Activated CD4-positive, alpha-beta T cell treated with anti-CD3 and anti-CD28 coated beads, Interleukin-10, Interleukin-2, amounts not matched to agents 100 ng/mL and 50 ng/mL, durations not matched to agents 16 hours and 8 hours (primary cell): ENCODE results near the gene RAC3.

Experiments used
- DNase-seq: peaks from one replicate; pipeline ENCODE4 v3.0.0-alpha.2; 2020

The RAC3 gene

DNA sequence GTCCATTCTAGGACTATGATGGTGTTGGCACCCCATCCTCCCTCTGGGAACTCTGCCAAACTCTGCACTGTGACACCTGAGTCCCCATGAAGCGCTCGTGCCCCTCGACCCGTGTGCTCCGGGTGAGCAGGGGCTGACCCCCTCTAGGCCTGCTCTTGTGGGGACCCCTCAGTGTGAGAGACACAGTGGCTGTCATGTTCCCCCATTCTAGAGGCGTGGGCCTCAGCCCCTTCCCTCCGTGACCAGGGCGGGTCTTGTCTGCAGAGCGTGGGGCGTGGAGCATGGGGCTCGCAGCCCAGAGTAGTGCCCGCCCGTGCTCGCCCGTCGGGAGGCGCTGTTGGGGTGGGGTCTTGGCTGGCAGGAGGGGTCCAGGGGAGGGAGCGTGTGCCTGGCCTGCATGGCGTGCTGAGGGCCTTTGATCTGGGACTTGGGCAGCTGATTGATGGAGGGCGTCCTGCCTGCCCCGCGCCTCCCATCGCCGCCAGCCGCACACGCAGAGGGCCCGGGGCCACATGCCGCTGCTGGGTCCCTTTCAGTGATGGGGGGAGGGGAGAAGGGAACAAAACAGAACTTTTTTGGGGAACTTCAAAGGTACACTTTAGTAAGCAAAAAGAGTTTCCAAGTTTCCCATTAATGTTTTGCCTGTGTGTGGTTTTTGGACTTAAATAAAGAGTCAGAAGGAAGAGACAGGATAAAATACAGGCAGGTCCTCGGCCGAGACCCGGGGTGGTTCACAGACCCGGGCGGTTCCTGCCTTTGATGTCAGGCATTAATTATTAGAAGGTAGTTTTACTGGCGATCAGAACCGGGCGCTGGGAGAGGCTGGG, 31.3 kb upstream of the RAC3 start:
- DNase-seq: no peak

DNA sequence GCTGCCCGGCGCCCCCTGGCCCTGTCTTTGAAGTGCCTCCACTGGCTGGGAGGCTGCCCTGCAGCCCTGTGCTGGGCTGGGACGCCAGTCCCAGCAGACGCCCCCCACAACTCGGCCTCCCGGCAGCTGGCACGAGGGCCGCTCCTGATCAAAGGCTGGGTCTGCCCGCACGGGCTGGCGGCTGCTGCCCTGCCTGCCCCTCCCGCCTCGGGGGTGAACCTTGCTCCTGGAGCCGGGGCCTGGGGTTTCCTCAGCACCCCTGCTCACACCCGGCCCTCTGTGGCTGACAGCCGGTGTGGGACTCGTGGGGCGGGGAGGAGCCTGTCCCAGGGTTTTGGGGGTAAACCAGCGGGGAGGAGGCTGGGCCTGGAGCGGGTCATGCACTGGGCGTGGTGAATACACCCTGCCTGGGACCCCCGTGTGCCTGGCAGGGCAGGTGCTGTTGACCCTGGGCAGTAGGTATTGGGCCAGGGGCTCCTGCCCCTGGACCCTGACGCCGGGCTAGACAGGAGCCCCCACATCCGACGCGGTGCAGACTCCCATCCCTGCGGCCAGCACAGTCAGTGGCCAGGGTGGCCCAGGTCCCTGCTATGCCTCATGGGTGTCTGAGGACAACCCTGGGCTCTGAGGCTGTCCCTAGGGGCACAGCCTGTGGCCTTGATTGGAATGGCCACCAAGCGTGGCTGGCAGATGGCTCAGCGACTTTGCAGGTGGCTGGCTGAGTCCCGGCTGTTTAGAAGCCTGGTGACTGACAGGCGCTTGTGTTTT, 30.5 kb upstream of the RAC3 start:
- no peak for DNase-seq

DNA sequence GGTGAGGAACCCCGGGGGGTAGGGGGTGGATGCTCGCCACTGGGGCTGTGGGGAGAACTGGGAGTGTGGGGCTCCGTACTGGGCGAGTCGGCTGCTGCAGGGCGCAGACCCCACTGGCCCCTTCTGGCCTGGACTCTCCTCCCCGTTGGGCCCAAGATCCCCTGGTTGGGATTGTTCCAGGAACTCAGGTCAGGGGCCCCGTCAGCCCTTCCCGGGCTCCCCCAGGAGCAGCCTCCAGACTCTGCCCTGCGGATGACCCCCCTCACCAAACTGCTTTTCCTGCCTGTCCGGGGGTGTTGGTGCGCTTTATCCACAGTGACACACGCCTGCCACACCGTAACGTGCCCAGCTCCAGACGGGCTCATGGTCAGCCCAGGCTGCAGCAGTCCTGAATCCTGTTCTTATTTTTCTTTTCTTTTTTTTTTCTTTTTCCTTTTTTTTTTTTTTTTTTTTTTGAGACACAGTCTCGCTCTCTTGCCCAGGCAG, 29.9 kb upstream of the RAC3 start:
- DNase-seq: no peak

DNA sequence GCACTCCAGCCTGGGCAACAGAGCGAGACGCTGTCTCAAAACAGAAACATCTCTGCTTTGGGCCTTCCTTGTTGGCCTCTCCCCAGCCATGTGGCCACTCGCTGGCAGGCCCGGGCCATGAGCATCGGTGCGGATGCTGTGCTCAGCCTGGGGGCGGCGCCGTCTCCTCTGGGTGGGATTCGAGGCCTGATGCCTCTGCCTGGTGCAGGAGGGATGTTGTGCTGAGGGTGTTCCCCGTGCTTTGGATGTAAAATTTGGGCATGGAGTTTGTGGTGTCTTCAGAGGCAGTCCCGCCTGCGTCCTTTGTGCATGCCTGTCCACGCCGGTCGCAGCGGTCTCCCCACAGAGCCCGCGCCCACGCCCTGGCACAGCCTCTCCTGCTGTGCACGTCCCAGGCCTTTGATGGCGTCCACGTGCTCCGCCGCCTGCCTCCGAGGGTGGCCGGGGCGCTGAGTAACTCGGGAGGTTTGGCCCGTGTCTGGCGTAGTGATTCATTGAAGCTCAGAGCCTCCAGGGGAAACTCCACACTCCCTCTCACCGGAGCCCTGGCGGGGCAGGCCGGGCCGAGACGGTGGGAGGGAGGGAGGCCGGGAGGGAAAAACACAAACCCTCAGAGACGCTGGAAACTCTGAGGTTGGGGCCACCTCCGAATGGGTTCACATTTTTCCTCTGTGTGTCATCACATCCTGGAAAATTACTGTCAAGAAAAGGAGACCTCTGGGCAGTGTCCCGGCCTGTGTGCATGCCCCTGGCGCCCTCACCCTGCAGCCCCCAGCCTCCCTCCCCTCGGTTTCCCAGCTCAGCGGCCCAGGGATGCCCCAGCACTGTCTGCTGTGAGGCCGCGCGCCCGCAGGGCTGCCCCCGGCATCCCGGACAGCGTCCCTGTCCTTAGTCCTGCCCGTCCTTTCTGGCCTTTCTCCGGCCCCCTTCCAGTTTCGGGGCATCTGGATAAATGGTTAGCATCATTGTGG, 27.8 kb upstream of the RAC3 start:
- DNase-seq: peak; percentile 30

DNA sequence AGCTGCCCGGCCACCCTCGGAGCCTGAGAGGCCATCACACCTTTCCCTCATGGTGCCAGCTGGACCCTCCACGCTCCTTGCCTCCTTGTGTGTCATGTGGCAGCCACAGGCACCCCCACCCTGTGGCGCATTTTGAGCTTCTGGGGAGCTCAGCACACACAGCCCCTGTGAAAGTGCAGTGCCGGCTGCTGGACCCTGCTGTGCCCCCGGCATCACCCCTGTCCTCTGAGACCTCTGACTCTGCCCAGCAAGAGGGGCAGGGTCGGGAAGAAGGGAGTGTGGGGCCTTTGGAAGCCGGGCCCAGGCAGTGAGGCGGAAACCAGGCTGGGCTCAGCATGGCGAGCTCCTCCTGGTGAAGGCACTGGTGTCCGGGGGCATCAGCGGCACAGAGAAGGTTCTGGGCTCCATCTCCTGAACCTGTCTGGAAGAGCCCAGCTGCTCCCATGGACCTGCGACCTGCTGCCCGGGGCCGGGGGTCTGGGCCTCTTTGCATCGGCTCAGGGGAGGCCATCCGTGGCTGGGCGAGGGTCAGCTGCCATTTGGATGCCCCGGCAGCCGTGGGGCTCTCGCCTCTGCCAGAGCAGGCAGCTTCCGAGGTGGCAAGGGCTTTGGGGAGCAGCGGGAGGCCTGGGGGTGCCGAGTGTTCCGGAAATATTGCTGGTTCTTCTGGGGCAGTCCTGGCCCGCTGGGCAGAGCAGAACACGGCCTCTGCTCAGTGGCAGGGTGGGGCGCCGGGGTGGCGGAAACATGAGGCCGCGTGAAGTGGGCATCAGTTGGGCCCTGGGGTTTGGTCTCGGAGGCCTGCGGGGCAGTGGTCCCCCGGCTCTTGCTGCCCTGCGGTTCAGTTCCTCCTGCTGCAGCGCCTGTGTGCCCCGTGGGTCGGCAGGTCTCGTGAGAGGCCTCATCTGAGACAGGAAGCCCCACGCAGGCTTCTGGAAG, 26.7 kb upstream of the RAC3 start:
- DNase-seq: no peak

DNA sequence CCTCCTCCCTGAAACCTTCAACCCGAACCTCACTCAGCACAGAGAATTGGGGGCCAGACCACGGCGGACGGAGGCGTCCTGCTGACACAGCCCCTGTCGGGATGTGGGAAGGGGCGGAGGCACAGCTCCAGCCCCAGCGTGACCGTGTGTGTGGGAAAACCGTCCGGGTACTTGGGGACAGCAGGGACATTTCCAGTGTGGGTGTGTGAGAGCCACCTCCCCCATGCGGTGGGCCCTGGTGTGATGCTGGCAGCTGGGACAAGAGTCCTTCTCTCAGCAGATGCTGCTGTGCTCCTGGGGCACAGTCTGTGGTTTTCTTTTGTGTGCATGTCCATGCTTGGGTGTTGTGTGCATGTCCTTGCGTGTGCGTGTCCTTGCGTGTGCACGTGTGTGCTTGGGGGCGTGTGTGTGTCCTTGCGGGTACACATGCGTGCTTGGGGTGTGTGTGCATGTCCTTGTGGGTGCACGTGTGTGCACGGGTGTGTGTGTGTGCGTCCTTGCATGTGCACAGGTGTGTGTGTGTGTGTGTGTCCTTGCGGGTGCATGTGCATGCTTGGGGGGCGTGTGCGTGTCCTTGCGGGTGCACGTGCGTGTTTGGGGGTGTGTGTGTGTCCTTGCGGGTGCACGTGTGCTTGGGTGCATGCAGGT, 25.7 kb upstream of the RAC3 start:
- no peak for DNase-seq

DNA sequence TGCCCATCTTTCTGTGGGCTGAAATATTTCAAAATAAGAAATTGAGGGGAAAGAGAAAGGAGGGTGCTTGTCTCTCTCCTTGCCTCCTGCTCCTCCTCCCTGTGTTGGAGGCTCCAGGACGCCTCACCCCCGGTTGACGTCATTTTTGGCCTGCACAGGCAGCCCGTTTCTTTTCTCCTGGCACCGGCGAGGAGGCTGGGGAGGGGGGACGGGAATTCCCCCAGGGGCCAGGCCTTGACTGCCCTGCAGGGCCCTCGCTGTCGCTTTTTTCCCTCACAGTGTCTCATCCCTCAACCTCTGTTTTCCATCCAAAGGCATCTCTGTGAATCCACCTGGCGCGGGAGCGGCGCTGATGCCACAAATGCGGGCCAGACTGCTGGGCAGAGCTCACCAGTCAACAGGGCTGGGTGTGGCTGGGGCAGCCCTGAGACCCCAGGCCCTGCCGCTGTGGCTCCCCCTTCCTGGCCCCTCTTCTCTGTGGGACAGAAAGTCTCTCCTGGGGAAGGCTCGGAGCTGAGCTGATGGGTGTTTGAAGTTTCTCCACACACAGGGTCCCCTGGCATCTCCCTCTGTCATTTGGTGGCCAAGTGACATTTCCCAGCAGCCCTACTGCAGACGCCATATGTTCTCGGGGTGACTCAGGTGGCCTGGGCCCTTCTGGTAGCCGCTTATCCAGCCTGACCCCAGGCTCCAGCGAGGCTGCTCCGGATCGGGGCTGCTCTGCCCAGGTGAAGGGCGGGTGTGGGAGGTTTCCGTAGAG, 24.8 kb upstream of the RAC3 start:
- DNase-seq: no peak

DNA sequence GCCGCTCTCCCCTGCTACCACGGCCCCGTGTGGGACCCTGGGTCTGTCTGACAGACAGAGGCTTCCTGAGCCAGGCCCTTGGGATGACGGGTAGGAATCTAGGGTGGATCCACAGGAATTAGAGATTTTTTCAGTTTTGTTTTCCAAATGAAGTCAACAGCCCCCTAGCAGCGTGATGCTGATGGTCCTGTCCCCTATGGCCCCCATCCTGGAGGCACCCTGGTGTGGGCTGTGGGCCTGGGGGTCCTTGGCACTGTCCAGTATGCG, 24.3 kb upstream of the RAC3 start:
- DNase-seq: no peak

DNA sequence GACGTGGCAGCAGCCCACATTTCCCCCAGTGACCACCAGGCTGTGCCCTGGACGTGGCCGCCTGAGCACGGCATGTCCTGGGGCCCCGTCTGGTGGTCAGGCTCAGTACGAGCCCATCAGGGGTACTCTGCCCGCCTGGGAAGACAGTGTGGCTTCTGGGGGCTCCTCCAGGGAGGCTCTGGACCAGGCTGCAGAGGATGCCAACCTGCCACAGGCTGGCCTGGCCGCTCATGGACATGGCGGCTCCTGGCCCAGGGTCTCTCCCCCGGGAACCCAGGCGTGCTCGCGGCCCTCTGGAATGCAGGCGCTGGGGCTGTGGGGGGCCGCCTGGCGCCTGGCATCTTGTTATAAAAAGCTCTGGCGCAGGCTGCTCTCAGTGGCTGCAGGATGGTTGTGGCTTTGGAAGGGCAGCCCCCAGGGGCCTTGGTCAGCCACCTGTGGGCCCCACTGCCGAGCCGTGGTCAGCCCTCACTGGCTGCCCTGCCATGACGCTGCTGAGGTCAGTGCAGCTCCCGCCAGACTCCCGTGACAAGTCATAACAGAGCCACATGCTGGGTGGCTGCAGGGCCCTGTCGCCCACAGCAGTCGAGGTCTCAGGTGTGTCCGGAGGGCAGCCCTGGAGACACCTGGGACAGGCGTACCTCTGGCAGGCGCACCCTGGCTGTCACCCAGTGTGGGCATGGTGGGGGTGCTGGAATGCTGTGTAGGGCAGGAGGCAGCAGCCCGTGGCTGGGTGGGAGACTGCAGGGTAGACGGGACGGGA, 23.8 kb upstream of the RAC3 start:
- no peak for DNase-seq

DNA sequence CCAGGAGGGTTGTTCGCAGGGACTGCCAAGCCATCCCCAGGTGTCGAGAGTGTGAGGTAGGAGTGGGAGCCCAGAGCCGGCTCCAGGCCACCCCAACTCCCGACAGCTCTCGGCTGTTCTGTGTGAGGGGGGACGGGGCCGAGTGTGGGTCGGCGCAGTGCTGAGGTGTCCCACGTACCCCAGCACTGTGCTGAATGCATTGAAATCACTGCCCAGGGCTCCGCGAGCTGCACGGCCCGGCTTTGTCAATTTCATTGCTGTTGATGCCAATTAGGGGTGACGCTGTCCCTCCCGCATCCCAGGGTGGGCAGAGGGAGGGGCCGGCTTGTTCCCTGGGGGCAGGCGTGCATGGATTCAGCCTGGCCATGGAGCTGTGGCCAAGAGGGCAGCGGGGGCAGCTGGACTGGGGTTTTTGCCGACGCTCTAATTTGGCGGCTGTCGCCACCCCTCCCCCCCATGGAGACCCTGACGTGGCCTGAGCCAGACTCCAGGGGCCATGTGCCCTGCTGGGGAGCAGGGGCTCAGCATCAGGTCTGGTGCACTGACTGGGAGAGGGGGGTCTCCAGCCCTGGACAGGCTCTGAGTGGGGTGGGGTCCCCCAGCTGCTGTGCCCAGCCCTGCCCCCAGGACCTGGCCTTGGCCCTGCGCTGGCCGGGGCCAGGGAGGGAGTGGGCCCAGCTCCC, 23.1 kb upstream of the RAC3 start:
- DNase-seq: no peak

DNA sequence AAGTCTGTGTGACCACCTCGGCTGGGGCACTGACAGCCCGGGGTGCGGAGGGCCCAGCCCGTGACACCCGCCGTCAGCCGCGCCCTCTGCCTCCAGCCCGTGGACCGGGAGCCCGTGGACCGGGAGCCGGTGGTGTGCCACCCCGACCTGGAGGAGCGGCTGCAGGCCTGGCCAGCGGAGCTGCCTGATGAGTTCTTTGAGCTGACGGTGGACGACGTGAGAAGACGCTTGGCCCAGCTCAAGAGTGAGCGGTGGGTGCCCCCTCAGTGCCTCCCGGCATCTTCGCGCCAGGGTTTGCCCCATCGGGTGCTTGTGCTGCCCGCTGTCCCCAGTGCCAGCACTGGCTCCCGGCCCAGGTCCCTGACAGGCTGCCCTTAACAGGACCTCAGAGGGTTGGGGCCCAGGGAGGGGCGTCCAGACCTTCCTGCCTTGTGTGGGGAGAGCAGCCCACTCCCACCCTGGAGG, 22.5 kb upstream of the RAC3 start:
- DNase-seq: no peak

DNA sequence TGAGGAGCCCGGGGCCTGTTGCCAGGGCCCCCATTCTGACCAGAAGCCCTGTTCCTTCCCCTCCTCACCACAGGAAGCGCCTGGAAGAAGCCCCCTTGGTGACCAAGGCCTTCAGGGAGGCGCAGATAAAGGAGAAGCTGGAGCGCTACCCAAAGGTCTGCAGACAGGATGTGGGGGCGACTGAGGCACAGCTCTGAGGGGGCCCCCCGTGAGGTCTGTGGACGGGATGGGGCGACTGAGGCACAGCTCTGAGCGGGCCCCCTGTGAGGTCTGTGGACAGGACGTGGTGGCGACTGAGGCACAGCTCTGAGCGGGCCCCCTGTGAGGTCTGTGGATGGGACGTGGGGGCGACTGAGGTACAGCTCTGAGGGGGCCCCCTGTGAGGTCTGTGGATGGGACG, 22.1 kb upstream of the RAC3 start:
- no peak for DNase-seq

DNA sequence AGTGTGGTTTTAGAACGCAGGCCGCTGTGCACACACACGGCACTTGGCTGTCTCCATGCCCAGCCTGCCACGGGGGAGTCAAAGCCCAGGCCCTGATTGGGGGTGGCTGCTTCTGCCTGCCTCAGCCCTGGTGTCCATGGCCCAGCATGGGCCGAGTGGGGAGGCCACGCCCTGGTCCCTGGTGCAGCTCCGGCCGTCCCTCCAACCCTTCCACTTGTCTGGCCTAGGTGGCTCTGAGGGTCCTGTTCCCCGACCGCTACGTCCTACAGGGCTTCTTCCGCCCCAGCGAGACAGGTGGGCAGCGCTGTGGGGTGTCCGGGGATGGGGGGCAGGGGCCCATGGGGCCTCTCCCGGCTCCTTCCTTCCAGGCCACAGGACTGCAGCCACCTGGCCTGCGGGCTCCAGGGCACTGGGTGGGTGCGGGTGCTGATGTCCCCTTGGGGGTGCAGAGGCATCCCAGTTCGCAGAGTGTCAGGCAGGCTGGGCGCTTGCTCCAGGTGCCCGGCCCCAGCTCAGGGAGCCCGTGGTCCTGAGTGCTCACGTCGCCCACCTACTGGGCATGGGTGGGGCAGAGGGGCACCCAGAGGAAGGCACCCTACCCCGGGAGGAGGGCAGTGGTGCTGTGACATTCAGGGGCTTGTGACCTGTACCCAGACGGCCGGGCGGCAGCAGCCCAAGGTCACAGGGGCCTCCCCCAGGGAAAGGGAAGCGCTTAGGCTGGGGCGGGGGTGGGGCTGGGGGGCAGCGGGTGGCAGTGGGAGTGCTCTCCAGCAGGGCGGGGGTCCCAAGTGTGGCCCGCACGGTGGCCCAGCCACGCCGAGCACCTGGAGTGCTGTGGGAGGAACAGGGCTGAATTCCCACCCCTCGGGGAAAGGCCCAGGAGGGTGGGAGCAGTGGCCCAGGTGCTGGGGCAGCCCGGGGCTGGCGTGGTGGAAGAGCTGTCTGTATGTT, 20.6 kb upstream of the RAC3 start:
- DNase-seq: no peak

DNA sequence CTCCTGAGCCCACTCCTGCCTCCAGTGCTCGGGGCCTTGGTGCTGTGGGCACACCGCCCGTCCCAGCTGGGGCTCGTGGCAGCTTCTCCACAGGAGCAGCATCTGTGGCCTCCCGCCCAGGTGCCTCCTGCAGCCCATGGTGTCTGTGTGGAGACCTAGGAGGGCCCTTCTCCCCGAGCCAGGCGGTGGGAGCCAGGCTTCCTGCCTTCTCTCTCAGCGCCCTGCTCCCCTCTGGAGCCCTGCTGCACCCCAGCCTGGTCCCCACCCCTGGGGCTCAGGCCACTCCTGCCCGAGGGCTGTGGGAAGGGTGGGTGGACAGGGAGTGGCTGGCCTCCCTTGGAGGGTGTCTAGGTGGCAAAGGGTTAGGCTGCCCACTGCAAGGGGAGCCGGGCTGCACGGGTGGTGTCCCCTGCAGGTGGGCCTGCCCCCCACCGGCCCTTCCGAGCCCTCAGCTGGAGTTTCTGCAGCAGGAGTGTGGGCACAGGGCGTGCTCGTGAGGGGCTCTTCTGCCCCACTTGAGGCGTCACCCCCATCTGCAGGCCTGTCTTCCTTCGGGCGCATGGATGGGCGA, 19.8 kb upstream of the RAC3 start:
- DNase-seq: no peak

DNA sequence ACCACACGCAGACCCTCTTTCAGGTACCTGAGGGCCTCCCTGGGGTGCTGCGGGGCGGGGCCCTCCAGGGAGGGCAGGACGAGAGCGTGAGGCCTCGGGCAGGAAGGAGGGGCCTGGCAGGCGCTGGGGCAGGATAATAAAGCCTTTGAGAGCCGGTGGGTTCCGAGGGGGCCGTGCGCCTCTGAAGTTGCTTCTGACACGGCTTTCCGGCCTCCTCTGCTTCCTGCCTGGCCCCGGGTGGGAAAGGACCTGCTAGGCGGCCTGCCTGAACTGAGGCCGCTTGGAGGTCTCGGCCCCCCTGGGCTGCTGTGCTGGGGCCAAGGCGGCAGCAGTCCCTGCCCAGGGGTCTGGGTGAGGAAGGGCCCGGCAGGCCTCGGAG, 19.2 kb upstream of the RAC3 start:
- no peak for DNase-seq

DNA sequence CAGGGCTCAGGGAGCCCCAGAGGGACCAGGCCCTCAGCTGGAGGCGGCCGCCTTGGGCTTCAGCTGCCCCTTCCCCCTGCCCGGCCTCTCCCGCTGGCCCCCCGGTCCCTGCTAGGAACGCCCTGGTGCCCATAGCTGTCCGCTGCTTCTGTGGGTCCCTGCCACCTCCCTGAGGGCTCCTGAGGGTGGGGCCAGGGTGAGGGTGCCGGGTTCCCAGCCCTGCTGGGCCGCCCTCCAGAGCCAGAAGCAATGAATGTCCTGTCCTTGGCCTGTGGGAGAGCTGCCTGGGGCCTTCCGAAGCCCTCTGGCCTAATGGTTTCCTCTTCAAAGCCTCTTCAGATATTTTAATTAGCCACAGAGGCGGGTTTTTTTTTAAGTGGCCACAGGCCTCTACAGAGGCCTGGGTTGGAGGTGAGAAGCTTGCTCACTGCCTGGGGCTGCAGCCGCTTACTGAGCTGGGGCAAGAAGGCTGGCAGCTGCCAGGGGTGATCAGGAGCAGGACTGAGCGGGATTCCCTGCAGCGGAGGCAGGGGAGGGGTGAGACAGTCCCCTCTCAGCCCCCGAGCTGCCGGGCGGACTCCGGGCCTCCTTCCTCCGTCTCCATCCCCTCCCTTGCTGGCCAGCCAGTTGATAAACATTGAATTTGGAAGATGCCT, 18.7 kb upstream of the RAC3 start:
- DNase-seq: no peak

DNA sequence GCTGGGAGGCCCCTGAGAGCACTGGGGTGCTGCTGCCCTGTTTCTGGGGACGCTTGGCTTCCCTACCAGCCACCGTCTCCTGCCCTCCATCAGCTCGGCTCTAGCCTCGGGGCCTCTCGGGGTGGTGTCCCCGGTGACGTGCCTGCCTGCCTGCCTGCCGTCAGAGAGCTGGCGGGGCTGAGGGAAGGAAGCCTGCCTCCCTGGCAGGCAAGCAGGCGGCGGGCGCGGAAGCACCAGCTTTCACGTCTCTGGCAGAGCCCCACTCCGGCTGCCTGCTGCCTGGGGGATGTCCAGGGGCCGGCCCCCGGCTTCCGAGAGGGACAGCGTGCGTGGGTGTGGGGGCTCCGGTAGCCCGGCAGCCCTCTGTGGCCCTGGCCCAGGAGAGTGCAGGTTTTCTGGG, 18.1 kb upstream of the RAC3 start:
- no peak for DNase-seq
